GM21447 (cell line): ENCODE measurements around the gene POMT1.
"Not testable (repeated sequence)": the region's sequence is repeated elsewhere in the genome, so short reads cannot be mapped to it uniquely, and the experiment has no call there.

ENCODE experiments used
- ATAC-seq: cut with Tn5 transposase; IDR thresholded peaks from one replicate; pipeline ENCODE4 v1.9.1; 2021; ENCODE audit not compliant: unreplicated experiment

The POMT1 gene

GRCh38 chr9:131550465-131550864 is 47.7 kb downstream of the POMT1 start:
- ATAC-seq: not testable (repeated sequence)

DNA sequence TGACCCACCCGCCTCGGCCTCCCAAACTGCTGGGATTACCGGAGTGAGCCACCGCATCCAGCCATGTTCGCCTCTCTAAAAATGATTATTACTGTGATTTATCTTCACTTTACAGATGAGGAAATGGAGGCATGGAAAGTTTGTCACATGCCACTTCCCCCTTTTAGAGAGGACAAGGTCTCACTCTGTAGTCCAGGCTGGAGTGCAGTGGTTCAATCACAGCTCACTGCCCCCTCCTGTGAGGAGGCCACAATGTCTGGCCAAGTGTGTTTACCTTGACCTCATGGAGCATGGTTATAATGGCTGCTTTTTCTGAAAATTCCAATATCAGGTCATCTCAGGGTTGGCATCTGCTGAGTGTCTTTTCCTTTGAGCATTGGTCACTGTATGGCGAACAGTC is 49.3 kb downstream of the POMT1 start:
- no peak for ATAC-seq

DNA sequence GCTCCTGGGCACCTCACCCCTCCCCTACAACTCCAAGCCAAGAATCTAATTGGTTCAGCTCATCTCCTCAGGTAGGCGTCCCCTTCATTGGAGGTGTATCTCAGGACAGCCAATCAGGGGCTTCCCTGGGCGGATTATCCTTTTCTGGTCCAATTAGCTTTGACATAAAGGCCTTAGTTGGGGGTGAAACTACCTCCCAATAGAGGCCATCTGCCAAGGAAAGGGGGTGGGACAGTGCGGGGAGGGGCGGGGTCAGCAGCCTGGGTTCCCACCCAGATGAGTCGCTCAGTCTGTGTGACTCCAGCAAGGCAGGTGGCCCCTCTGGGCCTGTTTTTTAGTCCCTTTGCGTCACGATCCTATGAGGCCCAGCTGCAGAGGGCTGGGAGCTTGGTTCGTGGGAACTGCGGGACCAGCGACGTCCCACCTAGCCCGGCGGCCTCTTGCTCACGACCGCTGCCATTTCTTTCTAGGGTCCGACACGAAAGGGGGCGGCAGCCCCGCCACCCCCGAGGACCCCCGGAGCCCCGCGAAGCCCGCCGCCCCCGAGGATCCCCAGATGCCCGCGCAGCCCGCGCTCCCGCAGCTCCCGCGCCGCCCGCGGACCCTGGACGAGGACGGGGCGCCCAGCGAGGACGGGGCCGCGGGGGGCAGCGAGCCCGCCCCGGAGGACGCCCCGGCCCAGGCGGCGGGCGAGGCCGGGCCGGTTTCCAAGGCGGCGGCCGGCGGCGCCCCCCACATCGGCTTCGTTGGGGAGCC is 51.5 kb downstream of the POMT1 start:
- no peak for ATAC-seq

- ATAC-seq: no peak
Measured at GRCh38 chr9:131554843-131555351, 52.2 kb downstream of the POMT1 start.

- ATAC-seq: no peak
Measured at GRCh38 chr9:131555841-131556673, 53.3 kb downstream of the POMT1 start.

GRCh38 chr9:131557855-131558548 is 55.3 kb downstream of the POMT1 start:
- ATAC-seq: no peak

DNA sequence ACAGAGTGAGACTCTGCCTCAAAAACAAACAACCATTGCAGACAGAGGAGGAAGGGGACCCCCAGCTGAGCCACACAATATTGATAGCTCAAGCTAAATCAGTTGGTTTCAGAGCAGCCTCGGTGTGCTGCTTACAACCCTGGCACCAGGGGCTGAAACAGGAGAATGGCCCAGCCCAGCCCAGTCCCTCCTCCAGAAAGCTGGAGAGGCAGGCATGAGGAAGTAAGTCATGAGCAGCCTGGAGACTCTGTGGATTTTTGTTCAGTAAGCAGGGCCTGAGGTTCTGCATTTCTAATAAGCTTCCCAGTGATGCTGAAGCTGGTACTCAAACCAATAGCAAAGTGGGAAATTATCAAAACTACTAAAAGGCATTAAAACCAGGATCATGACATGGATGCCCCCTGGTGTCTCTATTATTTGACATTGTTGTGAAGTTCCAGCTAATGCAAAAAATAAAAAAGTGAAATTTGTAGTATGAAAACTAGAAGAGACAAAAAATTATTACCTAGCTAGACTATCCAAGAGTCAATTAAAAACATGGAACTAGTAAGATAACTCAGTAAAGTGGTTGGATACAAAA is 56.8 kb downstream of the POMT1 start:
- ATAC-seq: no peak

- ATAC-seq: no peak
Measured at GRCh38 chr9:131562032-131562959, 59.6 kb downstream of the POMT1 start.

DNA sequence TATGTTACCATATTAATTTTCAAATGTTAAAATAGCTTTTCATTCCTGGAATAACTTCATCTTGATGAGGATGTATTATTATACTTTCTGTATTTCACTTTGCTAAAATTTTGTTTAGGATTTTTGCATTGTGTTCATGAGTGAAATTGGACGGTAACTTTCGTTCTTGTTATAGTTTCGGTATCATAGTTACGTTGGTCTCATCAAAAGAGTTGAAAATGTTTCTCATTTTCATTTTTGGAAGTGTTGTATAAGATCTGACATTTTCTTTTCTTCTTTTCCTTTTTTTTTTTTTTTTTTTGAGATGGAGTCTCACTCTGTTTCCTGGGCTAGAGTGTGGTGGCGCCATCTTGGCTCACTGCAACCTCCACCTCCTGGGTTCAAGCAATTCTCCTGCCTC is 62.7 kb downstream of the POMT1 start:
- no peak for ATAC-seq

GRCh38 chr9:131566158-131566557 is 63.4 kb downstream of the POMT1 start:
- ATAC-seq: no peak

DNA sequence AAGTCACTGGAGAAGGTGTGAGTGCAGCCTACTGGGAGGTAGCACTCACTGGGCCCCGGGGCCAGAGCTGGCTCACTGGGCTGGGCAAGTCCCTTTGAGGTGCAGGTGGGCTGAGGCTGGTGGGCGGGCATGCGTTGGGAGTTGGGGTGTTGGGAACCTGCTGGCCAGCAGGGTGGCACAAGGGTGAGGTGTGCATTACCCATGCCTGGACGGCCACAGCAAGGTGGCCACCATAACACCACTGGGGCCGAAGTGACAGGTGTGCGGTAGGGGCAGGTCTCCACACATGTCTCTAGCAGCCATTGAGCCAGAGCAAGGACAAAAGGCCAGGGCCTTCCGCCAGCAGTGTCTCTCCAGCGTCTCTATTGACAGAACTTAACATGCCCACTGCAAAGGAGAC is 65.2 kb downstream of the POMT1 start:
- ATAC-seq: no peak
